Natural killer cell (primary cell): ENCODE measurements around the gene ATP8B3. TPM values are rescaled to one million over a fixed set of nuclear protein-coding genes. Genes with fewer than 3 reads are reported as not detected.

Experiments used
- ATAC-seq, 3 donors: fragments of 150-1000 bp in 2 of 3; fragments of 200-7000 bp in 1 of 3; cut with Tn5 transposase; 1 replicate in 1 of 3; 2 replicates in 2 of 3; pipeline ENCODE4 v1.10.0; 2021; ENCODE audit warnings: mild to moderate bottlenecking in 2 of 3, moderate library complexity in 2 of 3
- DNase-seq, 2 donors: peaks; one replicate each; pipeline versions ENCODE4 v3.0.0 to v3.0.0-alpha.2; 2013 to 2021; ENCODE audit warnings: mixed read lengths in 1 of 2
- H3K27ac ChIP-seq: one replicate; pipeline ENCODE4 v1.5.1; 2013; ENCODE audit warnings: mild to moderate bottlenecking, low read length
- H3K27me3 ChIP-seq: one replicate; pipeline ENCODE4 v1.6.1; 2013; ENCODE audit warnings: low read length; ENCODE audit not compliant: control insufficient read depth, insufficient read depth
- H3K36me3 ChIP-seq: one replicate; pipeline ENCODE4 v1.6.1; 2013; ENCODE audit warnings: low read length; ENCODE audit not compliant: control insufficient read depth, insufficient read depth
- H3K4me1 ChIP-seq: one replicate; pipeline ENCODE4 v1.6.1; 2013; ENCODE audit warnings: low read length; ENCODE audit not compliant: control insufficient read depth, insufficient read depth
- H3K4me3 ChIP-seq: one replicate; pipeline ENCODE4 v1.5.1; 2013; ENCODE audit warnings: low read length
- H3K9me3 ChIP-seq: one replicate; pipeline ENCODE4 v1.6.1; 2013; ENCODE audit warnings: low read length; ENCODE audit not compliant: control insufficient read depth, insufficient read depth
- H3K27ac Mint-ChIP-seq, 2 donors: one replicate each; pipeline ENCODE4 v1.8.0; 2022; ENCODE audit warnings: mild to moderate bottlenecking in 2 of 2, mixed read lengths in 2 of 2, moderate library complexity in 1 of 2
- H3K27me3 Mint-ChIP-seq, 2 donors: one replicate each; pipeline ENCODE4 v1.8.0; 2022; ENCODE audit warnings: low read depth in 2 of 2, mixed read lengths in 2 of 2
- H3K36me3 Mint-ChIP-seq: one replicate; pipeline ENCODE4 v1.8.0; 2022; ENCODE audit warnings: mixed read lengths
- H3K4me1 Mint-ChIP-seq, 2 donors: one replicate each; pipeline ENCODE4 v1.8.0; 2022; ENCODE audit warnings: mixed read lengths in 2 of 2
- H3K4me3 Mint-ChIP-seq: one replicate; pipeline ENCODE4 v1.8.0; 2022; ENCODE audit warnings: mild to moderate bottlenecking, moderate library complexity, mixed read lengths
- H3K9me3 Mint-ChIP-seq, 2 donors: one replicate each; pipeline ENCODE4 v1.8.0; 2022; ENCODE audit warnings: mixed read lengths in 2 of 2
- CTCF ChIP-seq: fragments of 200-600 bp; IDR thresholded peaks from one replicate; pipeline ENCODE4 v1.8.0; 2022; ENCODE audit warnings: antibody characterized with exemption
- WGBS: methylation state at CpG from one replicate; pipeline ENCODE4 v1.1.7; 2013; ENCODE audit warnings: missing lambda C conversion rate; ENCODE audit not compliant: insufficient coverage; 5-methylcytosine and 5-hydroxymethylcytosine counted together
- intact Hi-C: fragments of 100-400 bp; cut with micrococcal nuclease; formaldehyde crosslinking; loops from one replicate; pipeline ENCODE4 v1.14.2; 2022
- total RNA-seq, 4 donors: library from RNA; stranded (reverse); fragments of 120-200 nt in 1 of 4; gene quantifications; one replicate each; pipeline versions ENCODE4 v1.2.3 to v1.2.4, GENCODE V29; 2013 to 2022

ATP8B3 gene
- total RNA-seq, 3 donors from 2014 or later (not counting 1 experiment from before 2014, with no cell fraction given), result 5.3 to 11.5 (median 11.2) TPM

GRCh38 chr19:1828279-1829238, 16.5 kb upstream of the ATP8B3 start:
- no peak overlapping the region for H3K27ac ChIP-seq

GRCh38 chr19:1827566-1828278, 15.6 kb upstream of the ATP8B3 start:
- Mint-ChIP-seq H3K4me1 (peaks cover 4 to 9% of the 10 kb centered on the region in 2 donors), H3K27ac (no peak overlapping the region), H3K4me3 (peak overlapping the region; percentile 49), H3K9me3 (no peaks in the 10 kb centered on the region), H3K27me3 (no peaks in the 10 kb centered on the region), H3K36me3 (no peaks in the 10 kb centered on the region)
- DNase-seq (no peak), ATAC-seq (no peak)
- H3K36me3 ChIP-seq, result peaks cover 31% of the 10 kb centered on the region
- H3K27me3 ChIP-seq, result no peaks in the 10 kb centered on the region
- intact Hi-C loops, result loop anchor here (10.0 kb wide), 1 partner anchor 283 kb away; no protein-coding TSS in a partner anchor
- H3K4me1 ChIP-seq, result peaks cover 9% of the 10 kb centered on the region
- H3K9me3 ChIP-seq, result no peaks in the 10 kb centered on the region
- 95% methylated on average over 41 of the region's 41 CpGs for WGBS
- TF ChIP-seq CTCF, result no peak
- H3K27ac ChIP-seq, result no peak overlapping the region
- H3K4me3 ChIP-seq, result no peak overlapping the region

More at GRCh38 chr19:1828279-1829238, 16.5 kb upstream of the ATP8B3 start:
- no peak for ATAC-seq
- H3K4me3 ChIP-seq, result no peak overlapping the region
- Mint-ChIP-seq H3K27ac (no peak overlapping the region), H3K4me1 (peaks cover 4 to 14% of the 10 kb centered on the region in 2 donors), H3K27me3 (no peaks in the 10 kb centered on the region), H3K4me3 (no peak overlapping the region), H3K36me3 (no peaks in the 10 kb centered on the region), H3K9me3 (no peaks in the 10 kb centered on the region)
- 95% methylated on average over 57 of the region's 57 CpGs for WGBS
- DNase-seq, result no peak
- H3K36me3 ChIP-seq, result peaks cover 23% of the 10 kb centered on the region
- H3K9me3 ChIP-seq, result no peaks in the 10 kb centered on the region
- no peaks in the 10 kb centered on the region for H3K27me3 ChIP-seq
- peaks cover 9% of the 10 kb centered on the region for H3K4me1 ChIP-seq
- no peak for TF ChIP-seq CTCF
- intact Hi-C loops, result loop anchor here (10.0 kb wide), 1 partner anchor 284 kb away; no protein-coding TSS in a partner anchor

- peaks cover 39% of the 10 kb centered on the region for H3K36me3 ChIP-seq
- H3K9me3 ChIP-seq, result no peaks in the 10 kb centered on the region
- DNase-seq (no peak), ATAC-seq (peak in 1 of 3 donors; percentile 7)
- intact Hi-C loops, result loop anchor here (10.0 kb wide), 1 partner anchor 282 kb away; no protein-coding TSS in a partner anchor
- peaks cover 4 to 9% of the 10 kb centered on the region in 2 donors for H3K4me1 Mint-ChIP-seq
- H3K27ac ChIP-seq, result no peak overlapping the region
- WGBS, result 89% methylated on average over 62 of the region's 63 CpGs
- no peak overlapping the region for H3K4me3 ChIP-seq
- H3K9me3 Mint-ChIP-seq, result no peaks in the 10 kb centered on the region
- TF ChIP-seq CTCF, result no peak
- H3K27ac Mint-ChIP-seq, result no peak overlapping the region
- peaks cover 9% of the 10 kb centered on the region for H3K4me1 ChIP-seq
- H3K27me3 Mint-ChIP-seq, result no peaks in the 10 kb centered on the region
- no peaks in the 10 kb centered on the region for H3K36me3 Mint-ChIP-seq
- H3K4me3 Mint-ChIP-seq, result no peak overlapping the region
- H3K27me3 ChIP-seq, result no peaks in the 10 kb centered on the region
Measured at GRCh38 chr19:1826557-1827521, 14.8 kb upstream of the ATP8B3 start.
